ENCODE results near the gene PATJ.

The PATJ gene

GRCh38 chr1:62011006-62011405, 268.7 kb downstream of the PATJ start:
- no peak for DNase-seq

- DNase-seq = no peak
Observed at GRCh38 chr1:62012095-62012494, 269.8 kb downstream of the PATJ start.

- DNase-seq = no peak
Observed at GRCh38 chr1:62012836-62013235, 270.6 kb downstream of the PATJ start.

GRCh38 chr1:62013264-62013663, 271.0 kb downstream of the PATJ start:
- DNase-seq = no peak

- DNase-seq = no peak
Observed at GRCh38 chr1:62022382-62022983, 280.2 kb downstream of the PATJ start.

- DNase-seq = no peak
Observed at GRCh38 chr1:62024690-62025089, 282.4 kb downstream of the PATJ start.

- no peak for DNase-seq
Observed at GRCh38 chr1:62025154-62025553, 282.9 kb downstream of the PATJ start.

- DNase-seq = no peak
Observed at GRCh38 chr1:62025892-62026291, 283.6 kb downstream of the PATJ start.

GRCh38 chr1:62029704-62030103, 287.4 kb downstream of the PATJ start:
- no peak for DNase-seq

GRCh38 chr1:62034790-62035189, 292.5 kb downstream of the PATJ start:
- no peak for DNase-seq

- no peak for DNase-seq
Observed at GRCh38 chr1:62037274-62037673, 295.0 kb downstream of the PATJ start.

GRCh38 chr1:62038594-62039284, 296.5 kb downstream of the PATJ start:
- no peak for DNase-seq

GRCh38 chr1:62040450-62040849, 298.2 kb downstream of the PATJ start:
- no peak for DNase-seq

- no peak for DNase-seq
Observed at GRCh38 chr1:62040973-62041372, 298.7 kb downstream of the PATJ start.

GRCh38 chr1:62043154-62043553, 300.9 kb downstream of the PATJ start:
- DNase-seq = no peak

GRCh38 chr1:62045574-62045973, 303.3 kb downstream of the PATJ start:
- DNase-seq = no peak

- DNase-seq = no peak
Observed at GRCh38 chr1:62046927-62047326, 304.6 kb downstream of the PATJ start.

GRCh38 chr1:62050165-62050564, 307.9 kb downstream of the PATJ start:
- DNase-seq = no peak

- DNase-seq = no peak
Observed at GRCh38 chr1:62052946-62053345, 310.7 kb downstream of the PATJ start.

- no peak for DNase-seq
Observed at GRCh38 chr1:62054188-62054587, 311.9 kb downstream of the PATJ start.

GRCh38 chr1:62057230-62057629, 314.9 kb downstream of the PATJ start:
- no peak for DNase-seq

GRCh38 chr1:62057641-62058290, 315.5 kb downstream of the PATJ start:
- DNase-seq = no peak

GRCh38 chr1:62058956-62059355, 316.7 kb downstream of the PATJ start:
- no peak for DNase-seq

GRCh38 chr1:62062087-62062486, 319.8 kb downstream of the PATJ start:
- DNase-seq = no peak

Measured in KG1 (cell line).